K562 (cell line): ENCODE results near the gene RHEBL1. TPM values are rescaled to one million over a fixed set of nuclear protein-coding genes. Genes with fewer than 3 reads are reported as not detected.

Source experiments
- BCOR ChIP-seq: fragments of 450-650 bp; IDR thresholded peaks from 2 replicates; pipeline ENCODE4 v1.6.1; 2016
- E2F4 ChIP-seq: sonication (generic); formaldehyde crosslinking; IDR thresholded peaks from 2 replicates; pipeline ENCODE4 v1.8.0; 2022; ENCODE audit warnings: mild to moderate bottlenecking, low read depth, missing genetic modification reagents
- ELF4 ChIP-seq: fragments of 450-650 bp; formaldehyde crosslinking; IDR thresholded peaks from 2 replicates; pipeline ENCODE4 v1.4.0; 2022; ENCODE audit warnings: missing genetic modification characterization
- EP300 ChIP-seq: IDR thresholded peaks from 2 replicates; pipeline ENCODE4 v1.6.1; 2012; ENCODE audit warnings: low read length, improper control_type of control experiment
- ETS2 ChIP-seq: IDR thresholded peaks from 2 replicates; pipeline ENCODE4 v1.6.1; 2016; ENCODE audit warnings: borderline replicate concordance, missing genetic modification characterization, mild to moderate bottlenecking, moderate library complexity, missing compliant biosample characterization; ENCODE audit not compliant: poor library complexity, severe bottlenecking
- ETV1 ChIP-seq: fragments of 450-650 bp; conservative IDR thresholded peaks from 2 replicates; pipeline ENCODE4 v1.6.1; 2016; ENCODE audit warnings: missing genetic modification characterization, control low read depth, low read depth, missing compliant biosample characterization
- FOXM1 ChIP-seq, 2 experiments: fragments of 450-650 bp in 1 of 2; sonication (generic) in 1 of 2; formaldehyde crosslinking in 1 of 2; IDR thresholded peaks; 2 replicates each; pipeline versions ENCODE4 v1.6.1 to v1.9.0; 2017 to 2022; ENCODE audit warnings: low read depth in 2 of 2, mild to moderate bottlenecking in 2 of 2, missing genetic modification reagents in 1 of 2, moderate library complexity in 1 of 2
- HIVEP1 ChIP-seq: fragments of 250-450 bp; sonication (Bioruptor Pico); IDR thresholded peaks from 2 replicates; pipeline ENCODE4 v1.4.0; 2020; ENCODE audit warnings: mild to moderate bottlenecking
- MBD2 ChIP-seq: sonication (generic); IDR thresholded peaks from 2 replicates; pipeline ENCODE4 v1.6.1; 2016; ENCODE audit warnings: low read depth, borderline replicate concordance
- MTA1 ChIP-seq: fragments of 450-650 bp; IDR thresholded peaks from 2 replicates; pipeline ENCODE4 v1.6.1; 2017; ENCODE audit warnings: borderline replicate concordance
- PHTF2 ChIP-seq: fragments of 250-450 bp; sonication (Bioruptor Pico); IDR thresholded peaks from 2 replicates; pipeline ENCODE4 v1.5.0; 2021; ENCODE audit warnings: mild to moderate bottlenecking
- PKNOX1 ChIP-seq: fragments of 450-650 bp; IDR thresholded peaks from 2 replicates; pipeline ENCODE4 v1.6.1; 2016
- SLC30A9 ChIP-seq: fragments of 250-450 bp; sonication (Bioruptor Pico); IDR thresholded peaks from 2 replicates; pipeline ENCODE4 v1.8.0; 2022; ENCODE audit warnings: mild to moderate bottlenecking, moderate library complexity
- YY1 ChIP-seq, 3 experiments: IDR thresholded peaks; 2 replicates each; pipeline ENCODE4 v1.6.1; 2011; ENCODE audit warnings: low read length in 2 of 3, mild to moderate bottlenecking in 2 of 3, moderate library complexity in 2 of 3, borderline replicate concordance in 1 of 3, control low read depth in 1 of 3, low read depth in 1 of 3; ENCODE audit not compliant: insufficient read depth in 3 of 3, insufficient replicate concordance in 2 of 3, control insufficient read depth in 1 of 3, insufficient read length in 1 of 3; ENCODE audit errors: extremely low read depth in 1 of 3
- ZKSCAN8 ChIP-seq: fragments of 200-800 bp; sonication (Bioruptor generic); IDR thresholded peaks from 2 replicates; pipeline ENCODE4 v1.6.1; 2016; ENCODE audit warnings: missing genetic modification characterization, missing compliant biosample characterization
- ZNF41 ChIP-seq: fragments of 250-450 bp; sonication (Bioruptor Pico); conservative IDR thresholded peaks from 2 replicates; pipeline ENCODE4 v1.4.0; 2020; ENCODE audit warnings: mild to moderate bottlenecking
- polyA plus RNA-seq, 8 experiments: library from polyadenylated mRNA; depleted of rRNA in 4 of 8; stranded (reverse) in 5 of 8; unstranded in 3 of 8; fragments of >200 nt; fragmentation: Nextera tagmentation in 2 of 8; fragmentation: Illumina TruSeq in 1 of 8; extraction: Ambion mirVana in 2 of 8; extraction: Trizol in 1 of 8; gene quantifications; 2 replicates each; pipeline versions ENCODE4 v1.2.1 to v1.2.3, GENCODE V29; 2011 to 2014; ENCODE audit warnings: inconsistent platforms in 1 of 8, missing spikeins in 1 of 8
- total RNA-seq, 7 experiments: library from RNA; depleted of rRNA in 6 of 7; stranded (reverse); fragments of >200 nt in 6 of 7; fragmentation: Illumina TruSeq in 2 of 7; extraction: Trizol in 2 of 7; gene quantifications; 2 replicates each; pipeline versions ENCODE4 v1.2.1 to v1.2.3, GENCODE V29; 2011 to 2021; ENCODE audit warnings: low replicate concordance in 1 of 7
- TF ChIP-seq, protein P1 (sequence below): sonication (generic); formaldehyde crosslinking; IDR thresholded peaks from 2 replicates; pipeline ENCODE4 v1.4.0; 2020; ENCODE audit warnings: mild to moderate bottlenecking, missing genetic modification reagents
- TF ChIP-seq, protein P2 (sequence below): sonication (generic); formaldehyde crosslinking; IDR thresholded peaks from 2 replicates; pipeline ENCODE4 v1.8.0; 2023; ENCODE audit warnings: mild to moderate bottlenecking, missing genetic modification reagents

Gene RHEBL1
- total and polyA plus RNA-seq, 9 of the 15 experiments (the other 6 are each of a cell fraction or from before 2014, with no cell fraction given) = 4.3 to 36.1 (median 8.2) TPM

DNA sequence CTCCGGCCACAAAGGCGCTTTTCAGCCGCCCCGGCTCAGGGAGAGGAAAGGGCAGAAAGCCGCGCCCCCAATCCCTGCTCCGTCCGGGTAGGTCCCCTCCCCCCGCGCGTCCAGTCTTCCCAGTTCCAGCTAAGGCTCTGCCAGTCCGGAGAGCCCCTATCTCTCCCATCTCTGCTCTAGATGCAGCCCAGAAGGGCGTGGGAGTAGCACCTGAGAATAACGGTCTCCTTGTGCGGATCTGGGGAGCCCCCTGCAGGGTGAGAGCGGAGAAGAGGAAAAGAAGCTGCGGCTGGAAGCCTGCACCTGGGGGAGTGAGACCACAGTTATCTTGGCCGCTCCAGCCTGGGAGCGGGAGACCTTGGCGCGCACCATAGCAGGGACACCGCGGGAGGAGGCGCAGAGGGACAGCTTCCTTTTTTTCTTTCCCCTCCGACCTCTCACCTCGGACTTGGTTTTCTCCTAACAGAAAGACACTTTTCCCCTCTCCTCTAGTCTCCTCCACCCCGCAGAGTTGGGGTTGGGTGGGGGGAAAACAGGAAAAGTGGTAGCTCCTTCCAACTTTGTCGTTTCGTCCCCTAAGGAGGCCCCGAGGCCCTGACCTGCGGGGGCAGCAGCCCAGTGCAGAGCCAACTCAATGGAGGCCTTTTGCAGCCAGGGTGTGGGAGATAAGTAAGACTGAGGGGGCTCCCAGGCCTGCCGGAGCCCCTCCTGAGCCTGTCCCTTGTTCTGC is 22.5 kb upstream of the RHEBL1 start (continued):
- peak; percentile 74 for TF ChIP-seq ETV1 (tag)
- peak; percentile 96 for TF ChIP-seq BCOR
- no peak; the same call in 1 of the 2 replicates for TF ChIP-seq ELF4 (CRISPR knock-in tag)
- no peak for TF ChIP-seq ETS2 (tag)
- 0 out of 2 replicates have a peak, but pooled peaks have one; percentile 42 for TF ChIP-seq HIVEP1
- peak; percentile 68; the same call in 1 of the 2 replicates for TF ChIP-seq E2F4 (CRISPR knock-in tag)
- peak; percentile 90 for TF ChIP-seq MBD2
- peak; percentile 88 for TF ChIP-seq MTA1
- peak; percentile 97 for TF ChIP-seq EP300
- TF ChIP-seq PHTF2 (CRISPR knock-in tag) = no peak
- TF ChIP-seq, protein P1, sequence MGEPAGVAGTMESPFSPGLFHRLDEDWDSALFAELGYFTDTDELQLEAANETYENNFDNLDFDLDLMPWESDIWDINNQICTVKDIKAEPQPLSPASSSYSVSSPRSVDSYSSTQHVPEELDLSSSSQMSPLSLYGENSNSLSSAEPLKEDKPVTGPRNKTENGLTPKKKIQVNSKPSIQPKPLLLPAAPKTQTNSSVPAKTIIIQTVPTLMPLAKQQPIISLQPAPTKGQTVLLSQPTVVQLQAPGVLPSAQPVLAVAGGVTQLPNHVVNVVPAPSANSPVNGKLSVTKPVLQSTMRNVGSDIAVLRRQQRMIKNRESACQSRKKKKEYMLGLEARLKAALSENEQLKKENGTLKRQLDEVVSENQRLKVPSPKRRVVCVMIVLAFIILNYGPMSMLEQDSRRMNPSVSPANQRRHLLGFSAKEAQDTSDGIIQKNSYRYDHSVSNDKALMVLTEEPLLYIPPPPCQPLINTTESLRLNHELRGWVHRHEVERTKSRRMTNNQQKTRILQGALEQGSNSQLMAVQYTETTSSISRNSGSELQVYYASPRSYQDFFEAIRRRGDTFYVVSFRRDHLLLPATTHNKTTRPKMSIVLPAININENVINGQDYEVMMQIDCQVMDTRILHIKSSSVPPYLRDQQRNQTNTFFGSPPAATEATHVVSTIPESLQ = no peak
- peak; percentile 66 for TF ChIP-seq FOXM1 (IDR thresholded peaks at IDR 0.05; ENCODE audit: low read depth)
- no peak for TF ChIP-seq FOXM1 (CRISPR knock-in tag; IDR thresholded peaks at IDR 0.05; ENCODE audit: low read depth)
- TF ChIP-seq ZNF41 (CRISPR knock-in tag) = peak; percentile 21; the same call in 1 of the 2 replicates
- TF ChIP-seq, protein P2, sequence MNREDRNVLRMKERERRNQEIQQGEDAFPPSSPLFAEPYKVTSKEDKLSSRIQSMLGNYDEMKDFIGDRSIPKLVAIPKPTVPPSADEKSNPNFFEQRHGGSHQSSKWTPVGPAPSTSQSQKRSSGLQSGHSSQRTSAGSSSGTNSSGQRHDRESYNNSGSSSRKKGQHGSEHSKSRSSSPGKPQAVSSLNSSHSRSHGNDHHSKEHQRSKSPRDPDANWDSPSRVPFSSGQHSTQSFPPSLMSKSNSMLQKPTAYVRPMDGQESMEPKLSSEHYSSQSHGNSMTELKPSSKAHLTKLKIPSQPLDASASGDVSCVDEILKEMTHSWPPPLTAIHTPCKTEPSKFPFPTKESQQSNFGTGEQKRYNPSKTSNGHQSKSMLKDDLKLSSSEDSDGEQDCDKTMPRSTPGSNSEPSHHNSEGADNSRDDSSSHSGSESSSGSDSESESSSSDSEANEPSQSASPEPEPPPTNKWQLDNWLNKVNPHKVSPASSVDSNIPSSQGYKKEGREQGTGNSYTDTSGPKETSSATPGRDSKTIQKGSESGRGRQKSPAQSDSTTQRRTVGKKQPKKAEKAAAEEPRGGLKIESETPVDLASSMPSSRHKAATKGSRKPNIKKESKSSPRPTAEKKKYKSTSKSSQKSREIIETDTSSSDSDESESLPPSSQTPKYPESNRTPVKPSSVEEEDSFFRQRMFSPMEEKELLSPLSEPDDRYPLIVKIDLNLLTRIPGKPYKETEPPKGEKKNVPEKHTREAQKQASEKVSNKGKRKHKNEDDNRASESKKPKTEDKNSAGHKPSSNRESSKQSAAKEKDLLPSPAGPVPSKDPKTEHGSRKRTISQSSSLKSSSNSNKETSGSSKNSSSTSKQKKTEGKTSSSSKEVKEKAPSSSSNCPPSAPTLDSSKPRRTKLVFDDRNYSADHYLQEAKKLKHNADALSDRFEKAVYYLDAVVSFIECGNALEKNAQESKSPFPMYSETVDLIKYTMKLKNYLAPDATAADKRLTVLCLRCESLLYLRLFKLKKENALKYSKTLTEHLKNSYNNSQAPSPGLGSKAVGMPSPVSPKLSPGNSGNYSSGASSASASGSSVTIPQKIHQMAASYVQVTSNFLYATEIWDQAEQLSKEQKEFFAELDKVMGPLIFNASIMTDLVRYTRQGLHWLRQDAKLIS (CRISPR knock-in tag) = peak; percentile 96
- 0 out of 2 replicates have a peak, but pooled peaks have one; percentile 6 for TF ChIP-seq PKNOX1
- no peak for TF ChIP-seq SLC30A9
- TF ChIP-seq YY1 (IDR thresholded peaks at IDR 0.05; ENCODE audit: borderline replicate concordance in 1 of 3, control insufficient read depth in 1 of 3, extremely low read depth in 1 of 3, insufficient read depth in 3 of 3, insufficient read length in 1 of 3, insufficient replicate concordance in 2 of 3, low read depth in 1 of 3, low read length in 2 of 3) = peak in 2 of 3 experiments; percentile 6 to 28
- TF ChIP-seq ZKSCAN8 (CRISPR knock-in tag) = peak; percentile 65; the same call in 1 of the 2 replicates
